H7 (cell line): ENCODE data around the gene ARHGEF4. TPM values are rescaled to one million over a fixed set of nuclear protein-coding genes. Genes with fewer than 3 reads are reported as not detected.

Source experiments
- DNase-seq: peaks from one replicate; pipeline ENCODE4 v3.0.0; 2012
- H3K27me3 ChIP-seq: 2 replicates; pipeline ENCODE4 v1.6.0; 2011; ENCODE audit warnings: mild to moderate bottlenecking, low read length; ENCODE audit not compliant: control insufficient read depth, insufficient read depth
- H3K36me3 ChIP-seq: replicated peaks from 2 replicates; pipeline ENCODE4 v1.5.1; 2011; ENCODE audit warnings: low read length; ENCODE audit not compliant: control insufficient read depth, insufficient read depth
- H3K4me3 ChIP-seq: 2 replicates; pipeline ENCODE4 v1.5.1; 2011; ENCODE audit warnings: low read depth, mild to moderate bottlenecking, control low read depth, low read length, moderate library complexity; ENCODE audit not compliant: insufficient read depth
- total RNA-seq: library from RNA; depleted of rRNA; stranded (reverse); fragments of >200 nt; shearing (Covaris generic); gene quantifications from 2 replicates; pipeline ENCODE4 v1.2.3, GENCODE V29; 2014

Gene ARHGEF4
- total RNA-seq, 1 experiment from 2014 or later = 15.6 TPM

GRCh38 chr2:131010566-131010965 is 173.9 kb downstream of the ARHGEF4 start:
- no peaks in the 10 kb centered on the region for H3K36me3 ChIP-seq
- no peaks in the 10 kb centered on the region for H3K27me3 ChIP-seq
- DNase-seq = no peak
- no peak overlapping the region for H3K4me3 ChIP-seq

- Histone ChIP-seq H3K36me3 (no peaks in the 10 kb centered on the region), H3K27me3 (no peaks in the 10 kb centered on the region), H3K4me3 (no peak overlapping the region)
- DNase-seq = no peak
Observed at GRCh38 chr2:131011486-131011885, 174.8 kb downstream of the ARHGEF4 start.

- H3K27me3 ChIP-seq = no peaks in the 10 kb centered on the region
- DNase-seq = no peak
- H3K36me3 ChIP-seq = no peaks in the 10 kb centered on the region
- H3K4me3 ChIP-seq = no peak overlapping the region
Observed at GRCh38 chr2:131014141-131014540, 177.4 kb downstream of the ARHGEF4 start.

- Histone ChIP-seq H3K27me3 (no peaks in the 10 kb centered on the region), H3K36me3 (no peaks in the 10 kb centered on the region), H3K4me3 (no peak overlapping the region)
- DNase-seq = no peak
Observed at GRCh38 chr2:131015764-131016163, 179.1 kb downstream of the ARHGEF4 start.

GRCh38 chr2:131016826-131017741 is 180.4 kb downstream of the ARHGEF4 start:
- no peaks in the 10 kb centered on the region for H3K36me3 ChIP-seq
- H3K27me3 ChIP-seq = no peaks in the 10 kb centered on the region
- no peak for DNase-seq
- no peak overlapping the region for H3K4me3 ChIP-seq

GRCh38 chr2:131022731-131023130 is 186.0 kb downstream of the ARHGEF4 start:
- H3K27me3 ChIP-seq = no peaks in the 10 kb centered on the region
- H3K4me3 ChIP-seq = no peak overlapping the region
- no peak for DNase-seq
- no peaks in the 10 kb centered on the region for H3K36me3 ChIP-seq

GRCh38 chr2:131023758-131024157 is 187.0 kb downstream of the ARHGEF4 start:
- no peak overlapping the region for H3K4me3 ChIP-seq
- DNase-seq = no peak
- H3K36me3 ChIP-seq = no peaks in the 10 kb centered on the region
- no peaks in the 10 kb centered on the region for H3K27me3 ChIP-seq

- Histone ChIP-seq H3K36me3 (no peaks in the 10 kb centered on the region), H3K27me3 (no peaks in the 10 kb centered on the region), H3K4me3 (no peak overlapping the region)
- DNase-seq = peak; percentile 6
Observed at GRCh38 chr2:131026919-131027318, 190.2 kb downstream of the ARHGEF4 start.

GRCh38 chr2:131027566-131028528 is 191.1 kb downstream of the ARHGEF4 start:
- Histone ChIP-seq H3K27me3 (no peaks in the 10 kb centered on the region), H3K4me3 (no peak overlapping the region), H3K36me3 (no peaks in the 10 kb centered on the region)
- peak; percentile 17 for DNase-seq

GRCh38 chr2:131029812-131030211 is 193.1 kb downstream of the ARHGEF4 start:
- Histone ChIP-seq H3K36me3 (no peaks in the 10 kb centered on the region), H3K4me3 (no peak overlapping the region), H3K27me3 (peaks cover 15% of the 10 kb centered on the region)
- no peak for DNase-seq

GRCh38 chr2:131030478-131030971 is 193.8 kb downstream of the ARHGEF4 start:
- DNase-seq = no peak
- no peak overlapping the region for H3K4me3 ChIP-seq
- peaks cover 21% of the 10 kb centered on the region for H3K27me3 ChIP-seq
- no peaks in the 10 kb centered on the region for H3K36me3 ChIP-seq

GRCh38 chr2:131031431-131031841 is 194.7 kb downstream of the ARHGEF4 start:
- no peak for DNase-seq
- Histone ChIP-seq H3K27me3 (peaks cover 27% of the 10 kb centered on the region), H3K36me3 (no peaks in the 10 kb centered on the region), H3K4me3 (no peak overlapping the region)

GRCh38 chr2:131031875-131032274 is 195.2 kb downstream of the ARHGEF4 start:
- H3K27me3 ChIP-seq = peaks cover 30% of the 10 kb centered on the region
- no peak for DNase-seq
- H3K36me3 ChIP-seq = no peaks in the 10 kb centered on the region
- H3K4me3 ChIP-seq = no peak overlapping the region

- DNase-seq = no peak
- H3K36me3 ChIP-seq = no peaks in the 10 kb centered on the region
- peaks cover 30% of the 10 kb centered on the region for H3K27me3 ChIP-seq
- H3K4me3 ChIP-seq = no peak overlapping the region
Observed at GRCh38 chr2:131032393-131032836, 195.7 kb downstream of the ARHGEF4 start.
